CD4-positive, alpha-beta T cell (primary cell): Measurements from ENCODE around the gene GRIPAP1. TPM values are rescaled to one million over a fixed set of nuclear protein-coding genes. Genes with fewer than 3 reads are reported as not detected.
"Not testable (repeated sequence)": the region's sequence is repeated elsewhere in the genome, so short reads cannot be mapped to it uniquely, and the experiment has no call there.

ENCODE experiments used
- ATAC-seq: fragments of 200-7000 bp; cut with Tn5 transposase; one replicate; pipeline ENCODE4 v1.10.0; 2022; ENCODE audit warnings: mild to moderate bottlenecking; ENCODE audit not compliant: poor library complexity
- CTCF ChIA-PET: fragments of 350-600 bp; sonication (Branson Sonifier 250); formaldehyde crosslinking; loops from one replicate; lab custom pipeline; 2021; ENCODE audit warnings: antibody characterized with exemption, inconsistent platforms; lab: Charles Lee
- POLR2A ChIA-PET: fragments of 350-600 bp; sonication (Branson Sonifier 250); formaldehyde crosslinking; loops from one replicate; lab custom pipeline; 2021; ENCODE audit warnings: antibody characterized with exemption, inconsistent platforms; lab: Charles Lee
- DNase-seq, 14 experiments: peaks; one replicate each; pipeline ENCODE4 v3.0.0-alpha.2; 2013 to 2020; ENCODE audit warnings: mixed read lengths in 2 of 14
- H3K27ac ChIP-seq, 2 donors: one replicate each; pipeline versions ENCODE4 v1.5.1 to v1.7.0; 2013; ENCODE audit warnings: low read length in 2 of 2, low read depth in 1 of 2, mild to moderate bottlenecking in 1 of 2
- H3K27me3 ChIP-seq, 2 experiments: 1 replicate in 1 of 2; 2 replicates in 1 of 2; pipeline versions ENCODE4 v1.6.1 to v1.7.0; 2013; ENCODE audit warnings: low read length in 2 of 2, control low read depth in 1 of 2, mild to moderate bottlenecking in 1 of 2, moderate library complexity in 1 of 2; ENCODE audit not compliant: insufficient read depth in 2 of 2, control insufficient read depth in 1 of 2
- H3K36me3 ChIP-seq: one replicate; pipeline ENCODE4 v1.6.1; 2013; ENCODE audit warnings: low read length, control low read depth; ENCODE audit not compliant: insufficient read depth
- H3K4me1 ChIP-seq: one replicate; pipeline ENCODE4 v1.6.1; 2013; ENCODE audit warnings: low read length, control low read depth; ENCODE audit not compliant: insufficient read depth
- H3K4me3 ChIP-seq: one replicate; pipeline ENCODE4 v1.5.1; 2013; ENCODE audit warnings: mild to moderate bottlenecking, low read length, moderate library complexity
- H3K9me3 ChIP-seq, 2 experiments: 1 replicate in 1 of 2; 2 replicates in 1 of 2; pipeline versions ENCODE4 v1.6.1 to v1.7.0; 2013; ENCODE audit warnings: low read length in 2 of 2, mild to moderate bottlenecking in 2 of 2, control low read depth in 1 of 2, moderate library complexity in 1 of 2; ENCODE audit not compliant: control insufficient read depth in 1 of 2, insufficient read depth in 1 of 2
- H3K27ac Mint-ChIP-seq: one replicate; pipeline ENCODE4 v1.8.0; 2020; ENCODE audit warnings: mixed read lengths
- H3K27me3 Mint-ChIP-seq: one replicate; pipeline ENCODE4 v1.8.0; 2021; ENCODE audit warnings: mixed read lengths
- H3K36me3 Mint-ChIP-seq: one replicate; pipeline ENCODE4 v1.8.0; 2021; ENCODE audit warnings: low read depth, mixed read lengths
- H3K4me1 Mint-ChIP-seq: one replicate; pipeline ENCODE4 v1.8.0; 2021; ENCODE audit warnings: low read depth, mixed read lengths
- H3K4me3 Mint-ChIP-seq: one replicate; pipeline ENCODE4 v1.8.0; 2020; ENCODE audit warnings: mild to moderate bottlenecking, mixed read lengths
- H3K9me3 Mint-ChIP-seq: one replicate; pipeline ENCODE4 v1.8.0; 2020; ENCODE audit warnings: mixed read lengths
- CTCF ChIP-seq: fragments of 200-600 bp; IDR thresholded peaks from one replicate; pipeline ENCODE4 v1.8.0; 2022; ENCODE audit warnings: antibody characterized with exemption, mild to moderate bottlenecking
- intact Hi-C, 2 experiments: fragments of 100-400 bp; cut with DNase I in 1 of 2; cut with micrococcal nuclease in 1 of 2; formaldehyde crosslinking; loops; one replicate each; pipeline versions ENCODE4 v1.15.1 to v1.9.0; 2023 to 2025; cut with DNase I, micrococcal nuclease
- total RNA-seq, 174 experiments: library from RNA in 2 of 174; stranded (reverse) in 2 of 174; gene quantifications; one replicate each; pipeline ENCODE4 v1.2.3 and lab custom pipeline; 2021 to 2026

The GRIPAP1 gene
- total RNA-seq, 2 experiments from 2014 or later: 100 to 101 TPM

- H3K4me3 ChIP-seq: no peak overlapping the region
- Mint-ChIP-seq H3K36me3 (peaks cover 73% of the 10 kb centered on the region), H3K27me3 (no peaks in the 10 kb centered on the region), H3K4me3 (no peak overlapping the region), H3K4me1 (no peaks in the 10 kb centered on the region), H3K9me3 (no peaks in the 10 kb centered on the region), H3K27ac (no peak overlapping the region)
- ATAC-seq: no peak
- no peaks in the 10 kb centered on the region for H3K27me3 ChIP-seq
- no peaks in the 10 kb centered on the region for H3K4me1 ChIP-seq
- TF ChIP-seq CTCF: no peak
- CTCF ChIA-PET: no interaction called here
- H3K9me3 ChIP-seq: no peaks in the 10 kb centered on the region
- POLR2A ChIA-PET: no interaction called here
- no peak overlapping the region for H3K27ac ChIP-seq
- intact Hi-C loops: no loop called here
- H3K36me3 ChIP-seq: peaks cover 54% of the 10 kb centered on the region
- DNase-seq: no peak
Observed at GRCh38 chrX:48981178-48981577, 20.9 kb downstream of the GRIPAP1 start.

GRCh38 chrX:48980341-48980740 is 21.7 kb downstream of the GRIPAP1 start:
- H3K27ac Mint-ChIP-seq, H3K27ac ChIP-seq, ATAC-seq, H3K4me1 ChIP-seq, H3K9me3 ChIP-seq, H3K27me3 ChIP-seq, H3K9me3 Mint-ChIP-seq, POLR2A ChIA-PET, intact Hi-C loops, H3K27me3 Mint-ChIP-seq, H3K4me1 Mint-ChIP-seq, DNase-seq, CTCF ChIA-PET, H3K4me3 ChIP-seq, H3K4me3 Mint-ChIP-seq: not testable (repeated sequence)
- peaks cover 57% of the 10 kb centered on the region for H3K36me3 ChIP-seq
- peaks cover 73% of the 10 kb centered on the region for H3K36me3 Mint-ChIP-seq

GRCh38 chrX:48978226-48978625 is 23.8 kb downstream of the GRIPAP1 start:
- H3K4me1 ChIP-seq: no peaks in the 10 kb centered on the region
- ATAC-seq (no peak), DNase-seq (no peak)
- no peaks in the 10 kb centered on the region for H3K9me3 ChIP-seq
- intact Hi-C loops: no loop called here
- no peak overlapping the region for H3K27ac ChIP-seq
- H3K9me3 Mint-ChIP-seq: no peaks in the 10 kb centered on the region
- no peak overlapping the region for H3K27ac Mint-ChIP-seq
- peaks cover 3% of the 10 kb centered on the region for H3K4me1 Mint-ChIP-seq
- no peak overlapping the region for H3K4me3 Mint-ChIP-seq
- H3K36me3 Mint-ChIP-seq: peaks cover 72% of the 10 kb centered on the region
- POLR2A ChIA-PET: no interaction called here
- no peaks in the 10 kb centered on the region for H3K27me3 ChIP-seq
- no peak for TF ChIP-seq CTCF
- no peak overlapping the region for H3K4me3 ChIP-seq
- no peaks in the 10 kb centered on the region for H3K27me3 Mint-ChIP-seq
- peaks cover 44% of the 10 kb centered on the region for H3K36me3 ChIP-seq
- CTCF ChIA-PET: no interaction called here

- Mint-ChIP-seq H3K27ac (no peak overlapping the region), H3K27me3 (no peaks in the 10 kb centered on the region), H3K4me1 (peaks cover 17% of the 10 kb centered on the region), H3K36me3 (peaks cover 55% of the 10 kb centered on the region), H3K9me3 (no peaks in the 10 kb centered on the region), H3K4me3 (no peak overlapping the region)
- CTCF ChIA-PET: no interaction called here
- Histone ChIP-seq H3K27me3 (no peaks in the 10 kb centered on the region), H3K4me3 (no peak overlapping the region), H3K4me1 (peaks cover 15% of the 10 kb centered on the region), H3K27ac (no peak overlapping the region), H3K9me3 (no peaks in the 10 kb centered on the region), H3K36me3 (peaks cover 25% of the 10 kb centered on the region)
- no peak for ATAC-seq
- no peak for TF ChIP-seq CTCF
- DNase-seq: no peak
- intact Hi-C loops: no loop called here
- POLR2A ChIA-PET: no interaction called here
Observed at GRCh38 chrX:48976086-48976485, 26.0 kb downstream of the GRIPAP1 start.
